ENCODE results near the gene MAP3K9.

Gene MAP3K9

DNA sequence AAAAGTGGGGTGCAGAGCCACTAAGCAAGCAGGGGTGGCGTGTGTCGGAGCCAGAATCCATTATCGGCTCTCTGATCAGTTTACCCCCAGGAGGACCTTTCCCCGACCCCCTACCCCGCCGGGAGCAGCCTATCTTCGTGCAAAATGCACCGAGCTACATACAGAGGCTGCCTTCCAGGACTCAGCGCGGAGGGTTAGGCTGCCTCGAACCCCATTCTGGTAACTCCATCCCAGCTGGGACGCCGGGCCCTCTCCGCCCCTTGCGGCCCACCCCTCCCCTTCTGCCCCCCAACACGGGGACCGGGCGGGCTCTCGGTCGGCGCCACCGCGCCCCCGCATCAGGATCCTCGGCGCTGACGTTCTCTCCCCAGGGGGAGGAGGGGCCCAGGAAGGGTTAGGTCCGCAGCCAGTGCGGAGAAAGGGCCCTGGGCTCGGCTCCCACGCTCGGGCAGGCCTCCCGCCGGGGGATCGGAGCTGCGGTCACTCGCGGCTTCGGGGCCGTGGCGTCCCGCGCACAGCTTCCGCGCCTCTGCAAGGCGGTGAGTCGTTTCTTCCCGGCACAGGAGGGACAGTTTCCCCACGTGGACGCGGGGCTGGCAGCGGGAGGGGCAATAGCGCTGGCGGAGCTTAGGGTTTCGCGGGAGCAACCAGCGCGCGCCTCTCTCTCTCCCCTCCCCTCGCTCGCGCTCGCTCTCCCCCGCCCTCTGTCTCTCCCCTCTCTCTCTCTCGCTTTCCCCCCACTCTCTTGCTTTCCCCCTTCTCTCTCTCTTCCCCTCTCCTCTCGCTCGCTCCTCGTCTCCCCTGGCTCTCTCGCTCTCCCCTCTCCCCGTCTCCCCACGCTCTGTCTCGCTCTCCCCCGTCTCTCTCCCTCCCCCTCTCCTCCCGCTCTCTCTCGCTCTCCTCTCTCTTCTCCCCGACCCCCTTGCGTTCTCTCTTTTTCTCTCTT lies 12.5 kb upstream of the MAP3K9 start:
- DNase-seq (ENCODE audit: low read depth in 3 of 3), result peak in 2 of 3 experiments; percentile 36 to 67

DNA sequence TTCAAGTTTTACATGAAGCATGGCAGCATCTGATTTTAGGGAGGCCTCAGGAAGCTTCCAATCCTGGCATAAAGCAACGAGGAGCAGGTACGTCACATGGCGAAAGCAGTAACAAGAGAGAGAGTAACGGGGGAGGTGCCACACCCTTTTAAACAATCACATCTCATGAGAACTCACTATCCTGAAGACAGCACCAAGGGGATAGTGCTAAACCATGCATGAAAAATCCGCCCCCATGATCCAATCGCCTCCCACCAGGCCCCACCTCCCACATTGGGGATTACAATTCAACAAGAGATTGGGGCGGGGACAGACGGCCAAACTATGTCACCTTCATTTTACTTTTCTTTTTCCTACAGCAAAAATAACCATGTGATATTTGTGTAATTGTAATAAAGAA lies 7.2 kb upstream of the MAP3K9 start:
- DNase-seq (ENCODE audit: low read depth in 3 of 3), result no peak

DNA sequence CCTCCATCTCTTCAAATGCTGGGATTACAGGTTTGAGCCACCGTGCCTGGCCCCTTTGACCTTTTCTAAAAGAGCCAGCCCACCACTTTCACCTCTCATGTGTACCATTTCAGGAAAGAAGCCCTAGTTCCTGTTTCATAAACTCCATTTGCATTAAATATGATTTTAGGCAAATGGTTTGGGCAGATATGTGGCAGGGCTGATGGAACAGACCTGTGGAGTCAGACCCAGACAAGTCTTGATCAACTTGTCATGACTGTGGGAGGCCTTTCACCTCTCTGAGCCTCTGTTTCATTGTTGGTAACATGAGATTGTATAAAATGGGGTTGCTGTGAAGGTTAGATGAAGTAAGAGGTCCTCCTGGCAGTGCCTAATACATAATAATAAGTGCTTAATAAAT lies 5.2 kb upstream of the MAP3K9 start:
- no peak for DNase-seq (ENCODE audit: low read depth in 3 of 3)

DNA sequence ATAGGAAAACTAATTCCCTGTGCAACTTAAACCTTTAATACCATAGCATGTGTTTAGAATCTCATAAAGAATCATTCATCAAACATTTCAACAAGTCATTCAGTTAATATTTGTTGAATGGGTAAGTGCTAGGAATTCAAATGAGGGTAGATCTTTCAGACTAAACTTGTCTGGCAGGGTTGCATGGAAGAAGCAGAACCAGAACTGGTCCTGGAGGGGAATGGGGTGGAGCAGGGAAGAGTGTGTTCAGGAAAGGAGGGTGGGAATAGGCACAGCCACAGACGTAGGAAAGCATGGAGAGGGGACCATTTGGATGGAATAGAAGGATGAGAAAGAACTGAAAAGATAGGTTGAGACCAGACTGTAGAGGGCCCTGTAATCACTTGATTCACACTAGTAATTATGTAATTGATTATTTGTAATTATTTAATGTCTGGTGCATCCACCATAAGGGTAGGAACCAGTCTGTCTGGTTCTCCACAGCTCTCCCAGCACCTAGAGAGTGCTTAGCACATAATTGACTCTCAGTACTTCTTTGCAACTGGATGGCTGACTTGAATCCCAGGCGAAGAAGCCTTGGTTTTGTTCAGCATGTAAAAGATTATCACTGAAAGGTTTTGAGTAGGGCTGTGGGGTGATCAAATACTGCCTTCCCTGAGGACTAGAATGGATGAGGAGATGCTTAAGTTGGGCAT lies 3.0 kb upstream of the MAP3K9 start:
- DNase-seq (ENCODE audit: low read depth in 3 of 3), result no peak

DNA sequence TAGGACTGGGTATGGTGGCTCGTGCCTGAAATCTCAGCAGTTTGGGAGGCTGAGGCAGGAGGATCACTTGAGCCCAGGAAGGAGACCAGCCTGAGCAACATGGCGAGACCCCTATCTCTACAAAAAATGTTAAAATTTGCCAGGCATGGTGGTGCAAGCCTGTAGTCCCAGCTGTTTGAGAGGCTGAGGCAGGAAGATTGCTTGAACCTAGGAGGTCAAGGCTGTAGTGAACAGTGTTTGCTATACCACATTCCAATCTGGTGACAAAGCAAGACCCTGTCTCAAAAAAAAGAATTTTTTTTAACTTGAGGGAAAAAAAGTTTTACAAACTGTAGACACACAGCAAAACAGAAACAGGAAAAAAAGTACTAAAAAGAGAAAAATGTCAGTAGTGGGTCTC lies 2.3 kb upstream of the MAP3K9 start:
- DNase-seq (ENCODE audit: low read depth in 3 of 3), result no peak

DNA sequence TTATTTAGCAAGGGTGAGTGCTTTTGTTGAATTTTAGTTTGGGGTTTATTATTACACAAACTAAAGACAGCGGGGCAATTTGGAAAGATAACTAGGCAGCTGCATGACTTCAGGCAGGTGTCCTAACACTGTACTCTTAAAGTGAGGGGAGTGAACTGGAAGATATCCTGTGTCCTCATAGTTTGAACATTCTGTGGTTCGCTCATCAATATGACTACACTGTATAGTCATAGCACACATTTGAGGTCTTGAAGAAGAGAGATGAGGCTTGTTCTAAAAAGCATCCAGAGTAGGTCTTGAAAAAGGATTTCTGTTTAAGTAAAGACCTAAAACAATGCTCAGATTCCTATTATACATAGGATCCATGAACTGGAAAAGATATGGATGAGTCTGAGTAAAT lies 1.7 kb upstream of the MAP3K9 start:
- no peak for DNase-seq (ENCODE audit: low read depth in 3 of 3)

DNA sequence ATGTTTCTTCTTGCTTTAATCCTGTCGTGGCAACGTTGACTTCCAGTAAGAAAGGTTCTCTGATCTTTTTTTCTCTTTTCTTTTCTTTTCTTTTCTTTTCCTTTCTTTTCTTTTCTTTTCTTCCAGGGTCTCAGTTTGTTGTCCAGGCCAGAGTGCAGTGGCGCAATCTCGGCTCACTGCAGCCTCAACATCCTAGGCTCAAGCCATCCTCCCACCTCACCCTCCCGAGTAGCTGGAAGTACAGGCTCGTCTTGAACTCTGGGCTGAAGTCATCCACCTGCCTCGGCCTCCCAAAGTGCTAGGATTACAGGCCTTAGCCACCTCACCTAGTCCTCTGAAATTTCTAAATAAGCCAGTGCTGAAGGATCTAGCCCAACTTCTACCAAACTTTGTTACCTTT lies 1.3 kb upstream of the MAP3K9 start:
- DNase-seq (ENCODE audit: low read depth in 3 of 3), result no peak

DNA sequence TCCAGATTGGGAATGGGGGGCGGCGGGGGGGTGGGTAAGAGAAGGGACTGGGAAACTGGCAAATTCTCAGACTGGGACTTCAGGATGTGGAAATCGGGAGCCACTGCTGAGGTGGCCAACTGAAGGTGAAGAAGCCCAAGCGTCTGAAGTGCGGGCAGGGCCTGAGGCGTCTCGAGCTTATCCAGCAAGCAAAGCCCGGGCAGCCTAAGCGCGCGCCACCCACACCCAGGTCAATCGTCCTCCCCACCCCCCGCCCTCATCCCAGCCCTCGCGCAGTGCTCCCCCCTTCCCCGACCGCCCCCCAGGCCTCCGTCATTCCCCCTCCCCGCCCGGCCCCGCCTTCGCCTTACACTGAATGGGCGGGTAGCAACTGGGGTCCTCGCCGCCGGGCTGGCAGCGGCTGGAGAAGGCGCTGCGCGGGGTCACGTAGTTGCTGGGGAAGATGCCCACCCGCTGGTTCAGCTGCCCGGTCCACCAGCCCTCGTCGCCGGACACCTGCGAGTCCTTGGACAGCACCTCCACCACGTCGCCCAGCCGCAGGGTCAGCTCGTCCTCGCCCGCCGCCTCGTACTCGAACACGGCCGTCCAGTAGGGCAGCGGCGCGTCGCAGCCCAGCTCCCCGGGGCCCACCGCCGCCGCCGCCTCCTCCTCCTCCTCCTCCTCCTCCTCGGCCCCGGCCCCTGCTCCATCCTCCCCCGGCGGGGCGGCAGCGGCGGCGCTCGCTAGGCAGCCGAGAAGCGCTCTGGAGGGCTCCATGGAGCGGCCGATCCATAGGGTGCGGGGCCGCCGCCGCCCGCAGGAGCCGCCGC lies 693 bp downstream of the MAP3K9 start:
- DNase-seq (ENCODE audit: low read depth in 3 of 3), result peak in 1 of 3 experiments; percentile 36

DNA sequence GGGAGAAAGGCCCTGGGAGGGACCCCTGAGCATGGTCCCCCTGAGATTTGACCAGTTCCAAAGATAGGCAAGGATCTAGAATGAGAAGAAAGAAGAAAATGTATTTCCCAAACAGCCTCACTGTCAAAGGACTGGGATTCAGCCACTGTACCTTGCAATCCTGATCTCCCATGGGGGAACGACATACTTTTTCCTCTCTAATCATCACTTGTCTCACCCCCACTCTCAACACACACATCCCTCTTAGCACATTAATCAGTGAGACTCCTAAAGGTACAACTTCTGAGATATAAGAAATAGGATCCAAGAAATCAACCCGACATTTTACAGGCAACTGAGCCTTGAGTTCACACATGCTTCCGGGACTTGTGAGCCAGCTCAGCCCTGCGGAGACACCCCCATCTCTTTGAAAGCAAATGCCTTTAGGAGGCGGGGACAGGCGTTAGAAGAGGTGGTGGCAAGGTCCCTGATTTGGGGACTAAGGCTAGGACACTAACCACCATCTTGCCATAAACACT lies 1.4 kb downstream of the MAP3K9 start:
- peak in 2 of 3 experiments; percentile 28 to 44 for DNase-seq (ENCODE audit: low read depth in 3 of 3)

DNA sequence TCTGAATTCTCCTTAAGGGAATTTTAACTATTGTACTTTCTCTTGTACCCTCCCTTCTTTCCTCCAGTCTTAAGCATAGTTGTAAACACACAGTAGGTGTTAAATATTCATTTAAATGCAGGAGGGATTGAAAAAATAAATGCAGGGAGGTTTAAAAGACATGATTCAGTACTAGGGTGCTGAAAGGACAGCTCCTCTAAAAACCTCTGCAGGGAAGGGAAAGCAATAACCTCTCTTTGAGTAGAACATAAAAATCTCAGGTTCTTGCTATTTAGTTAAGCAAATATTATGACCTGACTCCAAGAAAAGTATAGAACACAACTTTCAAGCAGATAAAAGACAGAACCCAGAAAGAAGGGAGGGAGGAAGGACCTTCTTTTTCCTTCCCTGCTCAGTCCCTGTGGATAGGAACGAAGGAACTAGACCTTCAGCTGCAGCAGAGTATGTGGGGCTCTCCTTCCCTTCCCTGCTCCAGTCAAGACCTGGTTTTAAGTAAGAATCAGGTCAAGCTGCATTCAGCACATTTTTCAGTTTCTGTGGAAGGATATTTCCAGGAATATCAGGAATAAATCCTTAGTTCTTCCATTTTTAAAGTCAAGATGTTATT lies 4.7 kb downstream of the MAP3K9 start:
- no peak for DNase-seq (ENCODE audit: low read depth in 3 of 3)

DNA sequence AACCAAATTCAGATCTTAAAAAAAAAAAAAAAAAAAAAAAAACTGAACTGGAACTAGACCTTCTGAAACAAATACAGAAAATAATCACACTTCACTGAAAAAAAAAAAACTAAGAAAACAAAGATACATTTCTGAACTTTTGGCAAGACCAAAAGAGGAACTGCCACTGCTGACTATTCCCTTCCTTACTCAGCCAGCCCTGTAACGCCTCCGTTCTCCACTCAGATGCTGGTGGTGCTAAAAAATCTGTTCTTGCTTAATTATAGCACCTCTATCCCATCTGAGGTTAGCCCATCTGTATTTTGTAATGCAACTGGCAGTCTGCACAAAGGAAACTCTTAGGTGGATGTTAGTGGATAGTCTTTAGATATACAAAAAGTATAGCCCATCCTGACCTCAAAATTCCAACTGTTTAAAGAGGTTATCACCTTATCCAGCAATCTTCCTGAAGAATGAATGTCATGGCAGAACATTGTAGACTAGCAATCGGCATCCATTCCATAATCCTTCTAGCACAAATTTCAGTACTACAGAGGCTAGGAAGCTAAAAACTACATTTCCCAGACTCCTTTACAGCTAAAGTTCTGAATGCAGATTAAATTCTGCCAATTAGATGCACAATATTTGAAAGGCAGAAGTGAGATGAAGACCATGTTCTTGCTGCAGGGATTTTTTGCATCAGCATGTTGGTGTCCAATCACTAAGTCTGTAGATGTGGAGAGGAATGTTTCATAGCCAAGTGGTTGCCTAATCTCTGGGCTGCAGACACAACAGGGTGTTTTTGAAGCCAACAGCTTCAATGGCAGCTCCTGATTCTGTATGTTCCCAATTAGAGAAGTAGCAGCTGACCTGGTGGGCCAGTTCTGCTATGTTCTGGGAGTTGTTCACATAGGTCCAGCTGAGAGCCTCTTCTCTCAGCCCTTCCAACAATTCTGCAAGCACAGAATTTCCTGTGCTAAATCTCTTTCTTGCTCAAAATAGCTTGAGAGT lies 5.7 kb downstream of the MAP3K9 start:
- no peak for DNase-seq (ENCODE audit: low read depth in 3 of 3)

DNA sequence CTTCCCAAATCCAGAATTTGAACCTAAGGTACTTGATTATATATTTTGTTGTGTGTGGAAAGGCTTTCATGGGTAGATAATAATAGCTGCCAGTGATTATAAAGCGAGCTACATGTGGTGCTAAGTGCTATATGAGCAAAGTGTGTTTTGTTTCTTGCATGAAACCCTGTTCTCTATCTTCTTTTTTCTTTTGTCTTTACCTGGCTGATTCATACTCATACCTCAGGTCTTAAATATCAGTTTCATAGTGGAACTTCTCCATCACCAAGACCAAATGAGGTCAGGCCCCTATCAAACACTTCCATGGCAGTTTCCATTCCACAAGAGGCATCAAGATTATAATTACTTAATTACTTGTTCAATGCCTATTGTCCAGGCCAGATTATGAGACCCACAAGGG lies 6.9 kb downstream of the MAP3K9 start:
- DNase-seq (ENCODE audit: low read depth in 3 of 3), result no peak

DNA sequence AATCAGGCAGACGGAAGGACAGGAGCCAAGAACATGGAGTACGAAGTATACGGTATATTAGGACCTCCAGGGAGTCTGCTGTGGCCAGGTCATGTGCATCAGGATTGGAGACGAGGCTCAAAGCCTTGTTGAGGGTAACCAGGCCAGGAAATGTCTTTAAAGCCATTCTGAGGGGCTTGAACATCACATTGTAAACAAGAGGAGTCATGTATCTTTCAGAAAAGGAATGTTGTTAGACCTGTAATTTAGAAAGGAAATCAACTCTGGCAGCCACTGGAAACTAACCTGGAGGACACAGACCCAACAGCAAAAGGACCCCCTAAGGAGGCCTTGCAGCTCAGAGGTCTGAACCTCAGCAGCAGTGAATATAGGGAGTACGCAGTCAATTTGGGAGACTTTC lies 7.5 kb downstream of the MAP3K9 start:
- no peak for DNase-seq (ENCODE audit: low read depth in 3 of 3)

DNA sequence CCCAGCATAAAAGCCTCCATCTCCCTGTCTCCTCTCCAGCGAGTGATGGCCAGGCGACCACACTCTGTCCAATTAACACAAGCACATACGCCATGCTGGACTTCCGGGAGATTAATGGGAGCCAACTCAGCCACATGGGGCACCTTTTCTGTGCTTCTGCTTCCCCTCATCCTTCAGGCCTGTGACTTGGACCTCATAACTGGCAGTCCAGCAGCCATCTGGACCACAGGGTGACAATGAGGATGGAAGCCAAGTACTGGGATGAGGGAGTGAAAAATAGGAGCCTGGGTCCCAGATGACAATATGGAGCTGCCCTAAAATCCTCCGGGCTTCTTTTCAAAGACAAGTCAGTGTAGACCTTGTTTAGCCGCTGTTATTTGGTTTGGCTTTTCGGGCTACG lies 12.8 kb downstream of the MAP3K9 start:
- no peak for DNase-seq (ENCODE audit: low read depth in 3 of 3)

DNA sequence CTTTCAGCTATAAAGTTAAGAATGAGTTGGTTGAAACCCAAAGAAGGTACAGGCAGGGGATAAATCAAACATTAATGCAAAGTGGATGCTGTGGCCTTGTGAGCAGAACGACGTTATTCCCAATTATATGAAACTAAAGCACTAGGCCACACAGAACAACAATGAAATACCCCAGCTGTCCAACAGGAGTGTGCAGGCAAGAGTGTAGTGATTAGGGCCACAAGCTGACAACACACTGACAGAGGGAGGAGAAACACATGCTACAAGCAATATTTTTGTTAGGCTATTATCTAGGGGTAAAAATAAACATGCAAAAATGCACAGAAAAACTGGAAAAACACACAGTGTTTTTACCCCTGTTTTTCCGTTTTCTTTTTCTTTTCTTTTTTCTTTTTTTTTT lies 15.0 kb downstream of the MAP3K9 start:
- DNase-seq (ENCODE audit: low read depth in 3 of 3), result no peak

DNA sequence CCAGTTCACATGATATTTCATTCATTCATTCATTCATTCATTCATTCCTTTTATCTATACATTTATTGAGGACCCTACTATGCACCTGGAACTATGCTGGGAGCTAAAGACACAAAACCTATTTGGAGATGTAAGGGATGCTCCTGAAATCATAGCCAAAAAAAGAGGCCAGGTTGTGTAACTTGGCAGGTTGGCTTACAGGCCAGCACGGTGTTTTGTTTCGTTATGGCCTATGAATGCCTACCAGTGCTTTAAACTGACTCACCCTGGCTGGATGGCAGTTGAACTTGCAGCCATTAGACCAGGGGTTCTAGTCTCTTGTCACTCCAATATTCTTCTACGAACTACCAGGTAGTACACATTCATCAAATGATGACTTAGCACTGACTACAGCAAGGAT lies 15.7 kb downstream of the MAP3K9 start:
- DNase-seq (ENCODE audit: low read depth in 3 of 3), result no peak

DNA sequence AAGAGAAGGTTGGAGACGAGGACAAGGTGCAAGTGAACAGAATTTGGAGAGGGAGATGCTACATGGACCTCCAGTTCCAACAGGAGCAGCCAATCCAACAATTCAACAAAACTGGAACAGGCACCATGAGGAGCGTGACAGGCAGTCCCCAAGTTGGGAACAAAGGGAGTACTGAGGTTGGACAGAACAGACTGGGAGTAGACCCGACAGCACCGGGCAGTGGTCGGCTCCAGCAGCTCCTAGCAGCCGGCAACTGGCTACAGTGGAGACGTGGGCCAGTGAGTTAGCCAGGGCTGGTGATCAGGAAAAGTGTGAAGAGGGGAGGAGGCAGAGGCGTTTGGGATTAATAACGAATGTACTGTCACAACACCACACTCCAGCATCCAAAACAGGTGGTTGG lies 16.4 kb downstream of the MAP3K9 start:
- no peak for DNase-seq (ENCODE audit: low read depth in 3 of 3)

DNA sequence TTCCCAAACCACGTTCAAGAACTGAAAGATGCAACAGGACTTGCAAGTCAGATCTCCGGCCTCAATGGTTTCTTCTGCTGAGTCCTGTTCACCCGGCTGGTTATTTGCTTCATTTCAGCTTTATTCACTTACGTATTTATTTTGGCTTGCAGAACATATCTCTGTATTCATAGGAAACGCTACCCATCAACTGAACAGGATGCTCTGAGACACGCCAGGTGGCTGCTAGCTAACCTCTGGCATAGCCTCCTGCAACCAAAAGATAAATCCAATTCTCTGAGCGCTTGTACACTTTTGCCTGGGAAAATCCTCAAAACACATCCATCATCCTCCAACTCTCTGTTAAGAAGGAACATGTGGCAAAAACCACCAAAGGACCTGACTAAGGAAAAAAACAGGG lies 17.3 kb downstream of the MAP3K9 start:
- no peak for DNase-seq (ENCODE audit: low read depth in 3 of 3)

DNA sequence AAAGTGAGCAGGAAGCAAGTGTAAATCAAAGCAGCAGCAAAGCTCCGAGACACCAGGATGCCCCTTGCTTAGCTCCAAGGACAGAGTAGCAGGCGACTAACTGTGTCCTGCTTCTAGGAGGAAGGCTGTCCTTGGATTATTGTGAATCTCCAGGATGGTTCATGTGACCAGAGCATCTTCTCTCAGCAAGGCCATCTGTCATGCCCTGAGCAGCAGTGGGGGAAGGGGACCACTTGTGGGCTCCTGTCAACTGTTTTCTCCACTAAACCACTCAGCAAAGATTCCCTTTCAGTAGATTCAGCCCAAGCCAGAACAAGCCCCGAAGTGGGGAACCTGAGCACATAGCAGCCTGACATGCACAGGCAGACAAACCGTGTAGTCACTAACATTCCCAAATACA lies 19.4 kb downstream of the MAP3K9 start:
- no peak for DNase-seq (ENCODE audit: low read depth in 3 of 3)

DNA sequence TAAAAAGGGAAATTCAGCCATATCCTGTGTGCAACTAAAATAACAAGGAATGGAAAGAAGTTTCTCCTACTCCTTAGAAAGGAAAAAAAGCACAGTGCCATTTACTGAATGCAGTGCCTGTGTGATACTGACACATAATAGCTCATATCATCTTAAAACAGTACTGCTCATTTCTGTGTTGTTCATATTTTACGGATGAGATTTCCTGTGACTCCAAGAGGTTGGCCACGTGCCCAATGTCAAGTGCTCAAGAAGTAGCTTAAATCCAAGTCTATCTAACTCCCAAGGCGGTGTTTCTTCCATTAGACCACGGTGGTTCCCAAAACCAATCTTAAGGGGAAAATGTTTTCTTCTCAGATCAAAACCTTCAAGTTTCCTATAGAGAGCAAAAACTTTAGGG lies 20.0 kb downstream of the MAP3K9 start:
- no peak for DNase-seq (ENCODE audit: low read depth in 3 of 3)
